GM13977 (cell line): ENCODE results near the gene ITGA4.

Experiments used
- DNase-seq: peaks from one replicate; pipeline ENCODE4 v3.0.0; 2012; ENCODE audit warnings: low spot score
- CTCF ChIP-seq: IDR thresholded peaks from 2 replicates; pipeline ENCODE4 v1.5.1; 2012; ENCODE audit warnings: mild to moderate bottlenecking, control low read depth; ENCODE audit not compliant: insufficient read depth; ENCODE audit errors: extremely low read depth, missing control alignments
- in situ Hi-C: fragments of 300-500 bp; cut with MboI; formaldehyde crosslinking; loops from one replicate; pipeline ENCODE4 v1.12.0; 2022; ENCODE audit warnings: low sequenced_read_pairs, low pct_unique_long_range_greater_than_20kb, mixed read lengths, inconsistent platforms; ENCODE audit not compliant: unreplicated experiment

The ITGA4 gene

GRCh38 chr2:181421464-181421863 lies 35.7 kb upstream of the ITGA4 start:
- no peak for TF ChIP-seq CTCF
- in situ Hi-C loops = no loop called here

GRCh38 chr2:181426672-181427071 lies 30.5 kb upstream of the ITGA4 start:
- DNase-seq = no peak
- in situ Hi-C loops = no loop called here
- no peak for TF ChIP-seq CTCF

More at GRCh38 chr2:181421464-181421863, 35.7 kb upstream of the ITGA4 start:
- DNase-seq = no peak

GRCh38 chr2:181430406-181431118 lies 26.6 kb upstream of the ITGA4 start:
- TF ChIP-seq CTCF = peak; percentile 42
- in situ Hi-C loops = no loop called here
- no peak for DNase-seq

GRCh38 chr2:181431674-181432073 lies 25.5 kb upstream of the ITGA4 start:
- no peak for DNase-seq
- TF ChIP-seq CTCF = no peak
- in situ Hi-C loops = no loop called here

GRCh38 chr2:181438261-181438660 lies 18.9 kb upstream of the ITGA4 start:
- in situ Hi-C loops = no loop called here
- DNase-seq = no peak
- TF ChIP-seq CTCF = no peak

- TF ChIP-seq CTCF = no peak
- DNase-seq = no peak
- in situ Hi-C loops = no loop called here
These were observed 16.8 kb upstream of the ITGA4 start for GRCh38 chr2:181440344-181440743.
